SHP77 treated with DMSO at 0.1 percent for 48 hours (cell line): ENCODE data around the gene OR1F1.
"Not testable (repeated sequence)": the region's sequence is repeated elsewhere in the genome, so short reads cannot be mapped to it uniquely, and the experiment has no call there.

Experiments used
- DNase-seq: peaks from one replicate; lab custom pipeline; 2025; lab: John Stamatoyannopoulos, UW

OR1F1 gene

DNA sequence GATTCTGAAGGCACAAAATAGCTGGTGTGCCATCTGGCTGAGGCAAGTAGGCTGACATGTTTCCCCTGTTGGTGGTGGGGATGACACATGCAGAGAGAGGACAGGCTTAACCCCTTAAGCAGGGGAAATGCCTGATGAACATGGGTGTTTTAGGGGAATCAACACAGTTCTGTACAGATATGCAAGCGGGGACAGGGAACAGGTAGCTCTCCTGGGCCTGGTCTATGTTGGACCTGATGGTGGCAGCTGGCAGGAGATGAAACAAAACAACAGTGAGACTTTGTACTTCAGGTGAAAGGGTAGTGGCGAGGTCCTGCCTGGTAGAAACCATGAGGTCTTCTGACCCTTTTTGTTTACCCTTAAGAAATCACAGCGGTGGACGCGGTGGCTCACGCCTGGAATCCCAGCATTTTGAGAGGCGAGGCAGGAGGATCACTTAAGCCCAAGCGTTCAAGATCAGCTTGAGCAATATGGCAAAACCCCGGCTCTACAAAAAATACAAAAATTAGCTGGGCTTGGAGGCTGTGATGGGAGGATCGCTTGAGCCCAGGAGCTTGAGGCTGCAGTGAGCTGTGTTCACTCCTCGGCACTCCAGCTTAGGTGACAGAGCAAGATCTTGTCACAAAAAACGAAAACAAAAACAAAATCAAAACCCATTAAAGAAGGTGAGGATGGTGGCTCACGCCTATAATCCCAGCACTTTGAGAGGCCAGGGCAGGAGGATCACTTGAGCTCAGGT is 10.5 kb downstream of the OR1F1 start:
- DNase-seq = no peak

DNA sequence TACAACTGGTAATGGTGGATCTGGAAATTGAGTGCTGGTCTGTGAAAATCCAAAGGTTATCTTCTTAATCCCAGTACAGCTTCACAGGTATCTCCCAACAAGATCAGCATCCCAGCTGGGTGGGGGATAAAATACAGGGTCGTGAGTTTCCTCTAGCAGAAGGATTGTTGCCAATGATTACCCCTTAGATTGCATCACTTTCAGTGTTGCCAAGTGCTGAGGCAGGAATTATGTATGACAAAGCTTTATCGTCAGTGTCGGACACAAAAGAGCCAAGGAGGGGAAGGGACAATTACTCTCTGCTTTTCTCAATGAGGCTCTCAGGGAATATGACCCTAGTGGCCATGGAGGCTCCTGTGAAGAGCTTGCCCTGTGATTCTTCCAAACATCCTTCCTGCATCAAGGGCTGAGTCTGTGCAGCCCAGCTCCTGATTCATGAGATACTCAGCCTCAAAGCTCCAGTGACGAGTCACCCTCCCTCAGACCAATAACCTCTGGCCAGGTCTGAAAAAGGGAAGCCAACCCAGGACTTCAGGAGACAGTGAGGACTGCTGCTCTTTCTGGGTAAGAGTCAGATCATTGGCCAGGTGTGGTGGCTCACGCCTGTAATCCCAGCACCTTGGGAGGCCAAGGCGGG is 15.0 kb downstream of the OR1F1 start:
- no peak for DNase-seq

DNA sequence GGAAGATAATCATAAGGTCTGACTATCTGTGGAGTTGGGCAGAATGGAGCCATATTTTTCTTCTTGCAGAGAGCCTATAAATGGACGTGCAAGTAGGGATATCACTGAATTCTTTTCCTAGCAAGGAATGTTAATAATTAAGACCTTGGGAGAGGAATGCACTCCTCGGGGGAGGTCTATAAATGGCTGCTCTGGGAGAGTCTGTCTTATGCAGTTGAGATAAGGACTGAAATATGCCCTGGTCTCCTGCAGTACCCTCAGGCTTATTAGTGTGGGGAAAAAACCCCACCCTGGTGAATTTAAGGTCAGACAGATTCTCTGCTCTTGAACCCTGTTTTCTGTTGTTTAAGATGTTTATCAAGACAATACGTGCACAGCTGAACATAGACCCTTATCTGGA is 17.9 kb downstream of the OR1F1 start:
- not testable (repeated sequence) for DNase-seq

DNA sequence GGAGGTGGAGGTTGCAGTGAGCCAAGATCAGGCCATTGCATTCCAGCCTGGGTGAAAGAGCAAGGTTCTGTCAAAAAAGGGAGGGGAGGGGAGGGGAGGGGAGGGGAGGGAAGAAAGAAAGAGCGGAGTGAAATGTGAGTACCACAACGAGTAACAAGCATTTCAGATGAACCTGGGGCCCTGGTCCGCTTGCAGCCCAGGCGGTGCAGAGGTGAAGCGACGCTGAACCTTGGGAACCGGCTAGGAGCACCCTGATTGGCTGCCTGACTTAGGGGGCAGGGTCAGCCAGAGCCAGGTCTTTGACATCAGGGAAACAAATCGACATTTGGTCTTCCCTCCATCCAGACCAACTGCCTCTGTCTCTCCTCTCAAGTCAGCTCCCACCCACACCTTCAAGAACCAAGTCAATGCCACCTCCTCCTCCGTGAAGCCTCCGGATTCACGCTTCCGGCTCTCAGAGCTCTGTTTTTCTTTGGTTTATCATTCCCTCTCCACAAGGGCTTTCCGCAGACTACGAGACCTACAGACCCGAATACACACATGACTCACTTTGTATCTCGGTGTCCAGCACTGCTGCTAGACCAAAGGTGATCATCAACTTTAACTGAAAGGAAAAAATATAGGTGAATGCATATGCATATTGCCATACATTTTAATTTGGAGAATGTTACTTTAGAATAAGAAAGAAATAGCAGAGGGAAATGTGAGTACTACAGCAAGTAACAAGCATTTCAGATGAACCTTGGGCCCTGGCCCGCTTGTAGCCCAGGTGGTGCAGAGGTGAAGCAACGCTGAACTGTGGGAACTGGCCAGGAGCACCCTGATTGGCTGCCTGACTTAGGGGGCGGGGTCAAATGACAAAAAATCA is 19.3 kb downstream of the OR1F1 start:
- DNase-seq = no peak

DNA sequence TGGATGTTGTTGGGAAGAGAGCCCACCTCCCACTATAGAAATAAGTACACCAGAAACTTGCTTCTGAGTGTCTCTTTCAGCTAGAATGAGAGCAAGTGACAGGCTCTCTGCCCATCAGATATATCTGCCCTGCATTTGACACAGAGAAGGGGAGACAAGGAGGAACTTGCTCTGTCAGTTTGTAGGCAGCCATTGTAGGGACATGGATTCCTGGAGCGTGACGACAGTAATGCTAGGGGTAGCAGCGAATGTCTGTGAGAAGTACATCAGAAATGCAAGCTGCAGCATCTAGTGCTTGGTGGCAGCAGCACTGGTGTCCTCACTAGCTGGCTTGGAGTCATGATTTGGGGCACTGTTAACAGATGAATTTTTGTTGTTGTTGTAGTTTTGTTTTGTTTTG is 24.0 kb downstream of the OR1F1 start:
- no peak for DNase-seq

DNA sequence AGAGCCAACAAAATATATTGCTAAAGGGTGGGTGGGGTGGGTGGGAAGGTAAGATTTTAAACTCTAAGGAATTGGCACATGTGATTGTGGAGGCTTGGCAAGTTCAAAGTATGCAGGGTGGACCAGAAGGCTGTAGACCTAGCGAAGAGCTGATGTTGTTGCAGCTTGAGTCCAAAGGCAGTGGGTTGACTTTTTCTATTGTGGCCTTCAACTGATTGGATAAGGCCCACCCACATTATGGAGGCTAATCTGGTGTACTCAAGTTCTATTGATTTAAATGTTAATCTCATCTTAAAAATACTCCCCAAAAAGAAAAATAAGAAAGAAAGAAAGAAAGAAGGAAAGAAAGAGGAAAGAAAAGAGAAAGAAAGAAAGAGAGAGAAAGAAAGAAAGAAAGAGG is 24.6 kb downstream of the OR1F1 start:
- no peak for DNase-seq

DNA sequence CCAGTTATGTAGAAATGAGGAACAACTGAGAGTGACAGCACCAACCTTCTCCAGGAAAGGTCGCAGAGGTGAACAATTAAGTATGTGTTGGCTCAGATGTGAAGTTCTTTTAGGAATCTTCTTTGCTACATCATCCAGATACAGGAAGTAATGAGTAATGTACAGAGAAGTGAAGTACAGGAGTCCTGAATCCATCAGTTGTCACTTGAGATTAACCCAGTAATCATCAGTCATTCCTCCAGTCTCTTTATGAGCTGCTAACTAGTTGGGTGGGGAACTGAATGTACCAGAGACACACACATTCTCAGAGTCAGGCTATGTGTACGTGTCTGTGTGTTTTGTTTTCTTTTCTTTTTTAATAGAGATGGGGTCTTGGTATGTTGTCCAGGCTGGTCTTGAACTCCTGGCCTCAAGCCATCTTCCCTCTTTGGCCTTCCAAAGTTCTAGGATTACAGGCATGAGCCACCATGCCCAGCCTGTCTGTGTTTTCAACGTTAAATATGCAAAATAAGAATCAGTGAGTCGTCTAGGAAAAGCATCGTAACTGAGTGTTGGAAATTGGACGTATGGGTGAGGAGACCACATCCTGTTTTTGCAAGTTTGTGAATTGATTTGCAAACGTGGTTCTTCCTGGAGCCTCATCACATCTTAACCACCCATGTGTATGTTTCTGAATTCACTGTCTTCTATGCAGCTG is 27.0 kb downstream of the OR1F1 start:
- DNase-seq = no peak

DNA sequence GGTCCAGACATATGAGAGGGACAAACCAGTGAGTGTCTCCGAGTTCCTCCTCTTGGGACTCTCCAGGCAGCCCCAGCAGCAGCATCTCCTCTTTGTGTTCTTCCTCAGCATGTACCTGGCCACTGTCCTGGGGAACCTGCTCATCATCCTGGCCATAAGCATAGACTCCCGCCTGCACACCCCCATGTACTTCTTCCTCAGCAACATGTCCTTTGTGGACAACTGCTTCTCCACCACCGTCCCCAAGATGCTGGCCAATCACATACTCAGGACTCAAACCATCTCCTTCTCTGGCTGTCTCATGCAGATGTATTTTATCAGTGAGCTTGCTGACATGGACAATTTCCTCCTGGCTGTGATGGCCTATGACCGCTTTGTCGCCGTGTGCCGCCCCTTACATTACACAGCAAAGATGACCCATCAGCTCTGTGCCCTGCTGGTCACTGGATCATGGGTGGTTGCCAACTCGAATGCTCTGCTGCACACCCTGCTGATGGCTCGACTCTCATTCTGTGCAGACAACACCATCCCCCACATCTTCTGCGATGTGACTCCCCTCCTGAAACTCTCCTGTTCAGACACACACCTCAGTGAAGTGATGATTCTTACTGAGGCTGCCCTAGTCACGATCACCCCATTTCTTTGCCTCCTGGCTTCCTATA is 27.7 kb downstream of the OR1F1 start:
- no peak for DNase-seq

DNA sequence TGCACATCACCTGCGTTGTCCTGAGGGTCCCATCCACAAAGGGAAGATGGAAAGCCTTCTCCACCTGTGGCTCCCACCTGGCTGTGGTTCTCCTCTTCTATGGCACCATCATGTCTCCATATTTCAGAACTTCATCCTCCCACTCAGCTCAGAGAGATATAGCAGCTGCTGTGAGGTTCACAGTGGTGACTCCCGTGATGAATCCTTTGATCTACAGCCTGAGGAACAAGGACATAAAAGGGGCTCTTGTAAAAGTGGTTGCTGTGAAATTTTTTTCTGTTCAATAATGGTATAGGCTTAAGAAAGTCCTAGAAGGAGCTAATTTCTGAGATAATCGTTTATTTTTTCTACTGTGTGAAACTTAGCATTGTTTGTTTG is 28.2 kb downstream of the OR1F1 start:
- no peak for DNase-seq

DNA sequence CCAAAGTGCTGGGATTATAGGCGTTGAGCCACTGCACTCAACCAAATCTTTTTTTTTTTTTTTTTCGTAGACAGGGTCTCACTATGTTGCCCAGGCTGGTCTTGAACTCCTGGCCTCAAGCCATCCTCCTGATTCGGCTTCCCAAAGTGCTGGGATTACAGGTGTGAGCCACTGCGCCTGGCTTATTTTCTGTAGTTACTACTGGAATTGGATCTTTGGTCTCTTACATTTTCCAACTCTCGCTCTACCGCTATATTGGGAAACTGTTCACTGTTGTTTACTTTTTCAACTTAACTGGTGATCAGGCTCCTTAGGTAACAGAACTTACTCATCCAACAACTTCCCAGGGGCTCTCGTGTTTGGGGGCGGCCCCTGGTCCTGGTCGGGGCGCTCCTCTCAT is 32.8 kb downstream of the OR1F1 start:
- no peak for DNase-seq

DNA sequence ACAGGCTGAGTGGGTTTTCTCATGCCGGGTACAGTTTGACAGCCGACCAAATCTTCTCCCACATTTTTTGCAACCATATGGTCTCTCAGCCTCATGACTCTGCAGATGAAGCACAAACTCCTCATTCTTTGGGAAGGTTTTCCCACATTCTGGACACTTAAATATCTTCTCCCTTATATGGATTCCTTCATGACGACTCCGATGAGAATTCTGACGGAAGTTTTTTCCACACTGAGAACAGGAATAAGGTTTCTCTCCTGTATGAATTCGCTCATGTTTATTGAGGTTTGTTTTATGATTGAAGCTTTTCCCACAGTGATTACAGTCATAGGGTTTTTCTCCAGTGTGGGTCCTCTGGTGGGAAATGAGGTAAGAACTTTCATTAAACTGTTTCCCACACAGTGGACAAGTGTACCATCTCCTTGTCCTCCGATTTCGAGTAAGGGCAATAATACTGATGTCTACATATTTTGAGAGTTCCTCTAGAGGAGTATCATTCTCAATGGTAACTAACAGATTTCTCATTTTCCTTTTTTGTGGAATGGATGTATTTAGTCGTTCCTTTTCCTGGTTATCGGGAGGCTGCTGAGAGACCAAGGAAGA is 36.0 kb downstream of the OR1F1 start:
- no peak for DNase-seq

DNA sequence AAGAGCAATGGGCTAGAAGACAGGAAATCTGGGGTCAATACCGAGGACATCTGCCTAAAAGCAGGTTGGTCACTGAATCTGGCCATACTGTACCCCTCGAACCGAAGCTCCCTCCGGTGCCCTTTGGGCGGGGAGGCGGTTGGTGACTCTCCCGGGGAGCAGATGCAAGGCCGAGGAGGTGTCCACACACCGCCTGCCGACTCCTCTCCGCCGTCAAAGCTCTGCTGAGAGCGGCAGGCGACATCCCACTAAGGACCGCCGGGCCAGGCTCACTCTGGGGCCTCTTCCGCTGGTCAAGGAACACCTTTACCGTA is 46.5 kb downstream of the OR1F1 start:
- no peak for DNase-seq

DNA sequence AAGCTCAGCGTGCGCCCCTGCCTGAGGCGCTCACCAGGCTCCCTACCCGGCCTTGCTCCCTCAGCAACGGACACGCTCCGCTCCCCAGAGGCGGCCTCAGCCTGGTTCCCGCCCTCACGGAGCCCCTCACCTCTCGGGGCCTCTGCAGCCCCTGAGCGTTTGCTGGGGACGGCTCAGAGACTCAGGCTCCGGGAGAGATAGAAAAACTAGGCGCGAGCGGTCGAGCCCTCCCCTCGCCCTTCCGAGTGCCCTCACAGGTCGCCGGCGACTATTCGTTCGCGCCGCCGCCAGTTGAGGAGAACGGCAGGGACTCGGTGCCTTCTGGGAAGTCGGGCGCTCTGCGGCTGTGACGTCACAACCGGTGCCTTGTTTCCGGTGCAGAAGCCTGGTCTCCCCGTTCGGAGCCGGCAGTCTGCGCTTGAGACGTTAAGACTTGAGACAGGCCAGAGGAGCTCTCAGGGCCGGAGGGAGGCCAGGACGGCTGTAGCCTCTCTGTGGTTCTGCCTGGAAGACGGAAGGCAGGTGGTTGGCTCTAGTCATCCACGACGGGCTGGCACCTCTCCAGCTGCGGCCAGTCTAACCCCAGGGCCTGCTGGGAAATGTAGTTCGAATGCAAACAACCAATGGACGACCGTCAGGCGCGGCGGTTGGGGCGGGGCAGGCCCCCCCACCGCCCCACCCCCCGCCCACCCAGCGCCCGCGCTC is 47.0 kb downstream of the OR1F1 start, which contains the start of gene ZNF200:
ZNF200 (minus strand) TSS at position 302 of the 705 bp plus-strand sequence. CDS start 1,403 bp downstream, outside the sequence.
- DNase-seq = peak; percentile 86

DNA sequence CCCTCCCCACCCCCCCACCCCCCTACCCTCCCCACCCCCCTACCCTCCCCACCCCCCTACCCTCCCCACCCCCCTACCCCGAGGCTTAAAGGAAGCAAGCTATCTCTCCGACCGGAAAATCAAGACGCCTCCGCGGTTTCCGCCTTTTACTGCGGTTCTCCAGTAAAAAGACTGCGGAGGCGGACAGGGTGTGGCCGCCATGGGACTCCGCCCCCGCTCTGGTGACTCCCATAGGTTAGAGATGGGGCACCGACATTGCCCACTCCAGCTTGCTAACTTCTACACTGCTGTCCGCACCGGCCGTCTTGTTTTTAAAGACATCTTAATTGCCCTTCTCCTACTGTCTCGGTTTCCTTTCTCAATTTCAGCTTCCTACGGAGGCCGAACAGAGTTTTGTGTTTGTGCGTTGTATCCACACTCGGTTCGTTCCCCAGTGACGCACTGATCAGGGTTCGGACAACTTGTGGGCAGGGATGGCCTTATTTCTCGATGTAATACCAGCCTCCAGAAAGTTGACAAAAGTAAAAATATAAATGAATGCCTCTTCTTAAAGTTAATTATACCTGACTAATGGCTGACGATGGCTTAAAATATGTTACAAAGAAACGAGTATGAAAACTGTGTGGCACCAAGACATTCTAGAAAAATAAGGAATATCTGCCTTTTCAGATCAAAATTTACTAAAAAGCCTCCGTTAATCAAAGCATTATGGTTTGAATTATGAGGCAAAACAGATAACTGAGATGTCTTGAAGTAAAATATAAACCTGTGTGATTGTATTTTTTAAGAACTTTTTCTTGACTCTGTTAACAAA is 48.1 kb downstream of the OR1F1 start:
- DNase-seq = no peak

DNA sequence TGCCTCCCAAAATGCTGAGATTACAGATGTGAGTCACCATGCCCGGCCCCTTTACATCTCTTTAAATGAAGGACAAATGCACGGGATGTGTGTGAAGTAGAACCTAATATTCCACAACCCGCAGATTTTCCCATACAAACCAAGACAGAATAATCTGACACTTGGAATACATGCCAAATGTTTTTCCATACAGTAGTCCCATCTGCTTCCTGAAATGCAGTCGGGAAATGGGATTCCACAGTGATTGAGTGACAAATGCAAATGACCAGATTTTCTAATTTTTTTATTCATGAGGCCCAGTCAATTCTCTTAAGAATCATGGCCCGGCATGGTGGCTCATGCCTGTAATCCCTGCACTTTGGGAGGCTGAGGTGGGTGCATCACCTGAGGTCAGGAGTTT is 53.8 kb downstream of the OR1F1 start:
- no peak for DNase-seq

DNA sequence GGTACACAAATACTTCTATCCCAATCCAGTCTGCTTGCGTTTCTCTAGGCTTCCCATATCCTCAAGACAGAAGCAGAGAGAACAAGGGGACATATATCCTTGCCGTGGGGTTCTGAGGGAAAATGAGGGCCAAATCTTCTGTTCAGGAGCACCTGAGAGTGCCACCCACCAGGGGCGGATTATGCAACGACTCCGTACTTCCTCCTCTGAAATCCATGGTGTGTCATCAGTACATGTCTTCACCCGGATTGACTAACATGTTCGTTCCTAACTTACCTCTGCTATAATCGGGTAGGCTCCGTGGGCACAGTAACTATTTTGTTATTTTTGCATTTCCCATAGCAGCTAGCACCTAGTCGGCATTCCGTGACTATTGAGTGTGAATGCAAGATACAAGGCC is 54.7 kb downstream of the OR1F1 start:
- DNase-seq = no peak

DNA sequence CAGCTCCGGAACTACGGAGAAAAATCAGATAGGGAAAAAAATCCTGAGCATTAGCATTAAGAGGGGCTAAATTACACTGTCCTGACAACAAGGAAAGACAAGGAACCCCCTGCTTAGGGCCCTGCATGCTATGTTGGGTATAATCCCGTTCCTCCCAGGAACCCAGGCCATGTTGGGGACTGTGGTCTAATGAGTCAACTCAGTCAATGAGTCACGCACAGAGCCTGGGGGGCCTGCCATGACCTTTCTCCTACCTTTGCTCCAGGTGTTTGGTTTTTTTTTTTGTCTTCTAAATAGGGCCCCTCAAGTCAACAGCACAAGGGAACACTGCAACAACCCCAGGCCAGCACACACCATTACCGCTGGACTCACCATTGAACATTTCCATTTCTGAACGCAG is 55.9 kb downstream of the OR1F1 start:
- DNase-seq = no peak

DNA sequence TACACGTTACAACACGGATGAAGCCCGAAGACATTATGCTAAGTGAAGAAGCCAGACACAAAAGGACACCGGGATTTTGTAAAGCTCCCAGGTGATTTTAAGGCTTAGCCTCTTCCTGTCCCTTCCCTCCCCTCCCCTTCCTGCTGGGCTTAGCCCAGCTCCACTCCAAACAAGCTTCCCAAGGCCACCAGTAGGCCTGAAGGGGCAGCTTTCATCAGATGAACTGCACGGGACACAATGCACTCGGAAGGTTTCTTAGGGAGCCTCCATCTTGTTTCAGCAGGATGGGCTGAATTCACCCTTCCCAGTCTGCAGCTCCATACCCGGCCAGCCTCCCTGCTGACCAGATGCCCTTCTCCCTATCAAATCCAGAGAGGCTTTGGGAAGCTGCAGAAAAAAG is 58.0 kb downstream of the OR1F1 start:
- DNase-seq = no peak

DNA sequence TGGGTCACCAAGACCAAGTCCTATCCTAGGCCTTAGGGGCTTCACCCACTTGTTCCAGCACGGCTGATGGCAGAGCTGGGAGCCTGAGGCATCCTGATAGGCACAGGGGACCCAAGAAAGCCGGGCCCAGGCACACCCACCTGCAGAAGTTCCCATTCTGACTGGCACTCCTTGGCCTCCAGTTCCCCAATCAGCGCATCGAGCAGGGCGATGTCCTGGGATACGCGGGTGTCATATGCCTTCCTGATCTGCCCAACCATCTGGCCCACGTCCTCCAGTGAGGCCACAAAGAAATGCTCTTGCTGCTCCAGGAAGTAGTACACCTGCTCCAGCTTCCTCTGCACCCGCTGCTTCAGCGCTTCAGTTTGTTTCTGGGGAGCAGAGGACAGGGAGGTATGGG is 58.9 kb downstream of the OR1F1 start:
- DNase-seq = no peak

DNA sequence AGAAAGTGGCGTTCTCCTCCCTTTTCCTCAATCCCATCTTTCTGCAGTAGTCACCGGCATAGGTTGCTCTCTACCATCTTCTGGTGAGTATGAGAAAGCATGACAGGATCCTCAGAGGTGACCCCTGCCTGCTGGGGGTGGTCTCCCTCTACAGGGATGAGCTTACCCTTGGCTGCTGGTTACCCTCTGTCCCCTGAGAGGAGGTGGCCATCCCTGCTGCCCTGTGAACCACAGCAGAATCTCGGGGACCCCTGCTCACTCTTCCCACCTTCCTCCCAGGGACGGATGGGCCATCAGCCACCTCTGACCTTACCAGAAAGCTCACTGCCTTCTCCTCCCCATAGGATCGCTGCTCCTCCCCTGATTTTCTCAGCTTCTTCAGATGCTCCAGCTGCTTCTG is 60.6 kb downstream of the OR1F1 start:
- no peak for DNase-seq
